HCEC 1CT (cell line): ENCODE measurements around the gene ZC3H10.
"Not testable (repeated sequence)": the region's sequence is repeated elsewhere in the genome, so short reads cannot be mapped to it uniquely, and the experiment has no call there.

ENCODE experiments used
- DNase-seq: peaks from one replicate; pipeline ENCODE4 v3.0.0-alpha.2; 2017

ZC3H10 gene

GRCh38 chr12:56156464-56157200 is 38.6 kb downstream of the ZC3H10 start:
- not testable (repeated sequence) for DNase-seq

GRCh38 chr12:56157201-56158028 is 39.3 kb downstream of the ZC3H10 start:
- peak; percentile 90 for DNase-seq

- DNase-seq: peak; percentile 98
Observed at GRCh38 chr12:56158029-56158925, 40.2 kb downstream of the ZC3H10 start, which contains the start of gene MYL6. TSS of gene MYL6 (plus strand) at chr12:56158359. CDS start at chr12:56158402, 43 bp downstream.

- peak; percentile 68 for DNase-seq
Observed at GRCh38 chr12:56158926-56159461, 40.9 kb downstream of the ZC3H10 start.

- DNase-seq: no peak
Observed at GRCh38 chr12:56159482-56160192, 41.6 kb downstream of the ZC3H10 start.

GRCh38 chr12:56160193-56160763 is 42.2 kb downstream of the ZC3H10 start:
- peak; percentile 60 for DNase-seq

GRCh38 chr12:56160894-56161689 is 43.0 kb downstream of the ZC3H10 start:
- DNase-seq: no peak

- DNase-seq: no peak
Observed at GRCh38 chr12:56161690-56162351, 43.8 kb downstream of the ZC3H10 start.

GRCh38 chr12:56162468-56163290 is 44.6 kb downstream of the ZC3H10 start:
- no peak for DNase-seq

- peak; percentile 13 for DNase-seq
Observed at GRCh38 chr12:56163533-56164344, 45.7 kb downstream of the ZC3H10 start.

- DNase-seq: peak; percentile 11
Observed at GRCh38 chr12:56164345-56164729, 46.3 kb downstream of the ZC3H10 start.

GRCh38 chr12:56165369-56165768 is 47.3 kb downstream of the ZC3H10 start:
- DNase-seq: no peak

GRCh38 chr12:56169229-56169759 is 51.2 kb downstream of the ZC3H10 start:
- no peak for DNase-seq

- no peak for DNase-seq
Observed at GRCh38 chr12:56172839-56173238, 54.8 kb downstream of the ZC3H10 start.
